Stimulated activated CD4-positive, alpha-beta T cell treated with anti-CD3 and anti-CD28 coated beads, Interleukin-15, amount 100 ng/mL, for 48 hours (primary cell): ENCODE results near the gene ZNF180.
"Not testable (repeated sequence)": the region's sequence is repeated elsewhere in the genome, so short reads cannot be mapped to it uniquely, and the experiment has no call there.

ENCODE experiments used
- DNase-seq, 2 donors: peaks; one replicate each; pipeline ENCODE4 v3.0.0-alpha.2; 2020; ENCODE audit warnings: low read depth in 2 of 2

ZNF180 gene

GRCh38 chr19:44499962-44500949 is at the start of gene ZNF180:
TSS of gene ZNF180 (minus strand) at chr19:44500522. CDS start at chr19:44497334, 3,188 bp downstream.
- DNase-seq = peak; percentile 91 to 93

GRCh38 chr19:44549507-44549906 is 49.2 kb upstream of the ZNF180 start:
- no peak for DNase-seq

GRCh38 chr19:44548736-44549135 is 48.4 kb upstream of the ZNF180 start:
- DNase-seq = no peak

GRCh38 chr19:44544031-44544430 is 43.7 kb upstream of the ZNF180 start:
- no peak for DNase-seq

GRCh38 chr19:44542671-44543070 is 42.3 kb upstream of the ZNF180 start:
- DNase-seq = no peak

- DNase-seq = no peak
Observed at GRCh38 chr19:44540736-44541135, 40.4 kb upstream of the ZNF180 start.

- DNase-seq = no peak
Observed at GRCh38 chr19:44539991-44540390, 39.7 kb upstream of the ZNF180 start.

GRCh38 chr19:44539236-44539826 is 39.0 kb upstream of the ZNF180 start:
- no peak for DNase-seq

GRCh38 chr19:44535361-44535760 is 35.0 kb upstream of the ZNF180 start:
- not testable (repeated sequence) for DNase-seq

GRCh38 chr19:44532819-44533218 is 32.5 kb upstream of the ZNF180 start:
- no peak for DNase-seq

- no peak for DNase-seq
Observed at GRCh38 chr19:44530777-44531176, 30.5 kb upstream of the ZNF180 start.

- no peak for DNase-seq
Observed at GRCh38 chr19:44529536-44529935, 29.2 kb upstream of the ZNF180 start, which contains the start of gene CEACAM20. TSS of gene CEACAM20 (minus strand) at chr19:44529675. CDS start at chr19:44529509, 166 bp downstream.

GRCh38 chr19:44527554-44527953 is 27.2 kb upstream of the ZNF180 start:
- no peak for DNase-seq

- no peak for DNase-seq
Observed at GRCh38 chr19:44525721-44526430, 25.6 kb upstream of the ZNF180 start.

- DNase-seq = no peak
Observed at GRCh38 chr19:44521370-44521769, 21.0 kb upstream of the ZNF180 start.

GRCh38 chr19:44517146-44517545 is 16.8 kb upstream of the ZNF180 start:
- no peak for DNase-seq

- DNase-seq = no peak
Observed at GRCh38 chr19:44515907-44516306, 15.6 kb upstream of the ZNF180 start.

- no peak for DNase-seq
Observed at GRCh38 chr19:44515031-44515430, 14.7 kb upstream of the ZNF180 start.

- peak in 1 of 2 donors; percentile 14 for DNase-seq
Observed at GRCh38 chr19:44512326-44513298, 12.3 kb upstream of the ZNF180 start.

- no peak for DNase-seq
Observed at GRCh38 chr19:44509478-44509877, 9.2 kb upstream of the ZNF180 start.

GRCh38 chr19:44499559-44499958 is 763 bp downstream of the ZNF180 start:
- DNase-seq = no peak
